GM12878 (cell line): ENCODE data around the gene INHA. TPM values are rescaled to one million over a fixed set of nuclear protein-coding genes. Genes with fewer than 3 reads are reported as not detected.

Experiments used
- ATAC-seq: fragments of 200-7000 bp; cut with Tn5 transposase; 3 replicates; pipeline ENCODE4 v1.9.1; 2020; ENCODE audit warnings: mild to moderate bottlenecking, moderate library complexity
- BruUV-seq: library from RNA; stranded (reverse); fragments of 400-500 nt; replicated peaks from 2 replicates; lab custom pipeline; 2021; lab: Mats Ljungman, UMichigan
- CTCF ChIA-PET: fragments of 300-600 bp; sonication (Branson Sonifier 250); formaldehyde crosslinking; extraction: SDS; loops from one replicate; lab custom pipeline; 2021; ENCODE audit warnings: inconsistent platforms; lab: Yijun Ruan, JAX
- POLR2A ChIA-PET: fragments of 350-600 bp; formaldehyde crosslinking; extraction: SDS; loops from one replicate; lab custom pipeline; 2021; ENCODE audit warnings: inconsistent platforms; lab: Charles Lee
- RAD21 ChIA-PET: fragments of 300-600 bp; sonication (Branson Sonifier 250); formaldehyde crosslinking; loops from one replicate; lab custom pipeline; 2023; ENCODE audit warnings: antibody characterized with exemption; ENCODE audit not compliant: unreplicated experiment; lab: Charles Lee
- SMC1A ChIA-PET: fragments of 300-600 bp; sonication (Branson Sonifier 250); formaldehyde crosslinking; loops from one replicate; lab custom pipeline; 2023; ENCODE audit not compliant: unreplicated experiment, uncharacterized antibody; lab: Charles Lee
- DNase-seq: peaks from one replicate; pipeline ENCODE4 v3.0.0-alpha.2; 2011; ENCODE audit warnings: low read depth, low spot score
- FAIRE-seq: peaks from 3 replicates; lab custom pipeline; 2011; peaks lifted over from hg19 to GRCh38; lab: Jason Lieb, UNC
- H2AFZ ChIP-seq: 2 replicates; pipeline ENCODE4 v1.6.0; 2011; ENCODE audit warnings: low read depth, low read length, control low read depth; ENCODE audit not compliant: control insufficient read depth
- H3K27ac ChIP-seq: 2 replicates; pipeline ENCODE4 v1.5.1; 2011; ENCODE audit warnings: control low read depth; ENCODE audit not compliant: control insufficient read depth, insufficient read depth
- H3K27me3 ChIP-seq, 2 experiments: replicated peaks in 1 of 2; 2 replicates each; pipeline versions ENCODE4 v1.6.0 to v1.6.1; 2011; ENCODE audit warnings: low read length in 1 of 2; ENCODE audit not compliant: control insufficient read depth in 2 of 2, insufficient read depth in 2 of 2
- H3K36me3 ChIP-seq, 2 experiments: 2 replicates each; pipeline ENCODE4 v1.5.1; 2011; ENCODE audit warnings: low read length in 1 of 2; ENCODE audit not compliant: control insufficient read depth in 2 of 2, insufficient read depth in 2 of 2
- H3K4me1 ChIP-seq: 2 replicates; pipeline ENCODE4 v1.6.1; 2011; ENCODE audit warnings: mild to moderate bottlenecking, low read length, moderate library complexity, mixed read lengths; ENCODE audit not compliant: control insufficient read depth, insufficient read depth
- H3K4me2 ChIP-seq: 2 replicates; pipeline ENCODE4 v1.6.0; 2011; ENCODE audit warnings: control low read depth; ENCODE audit not compliant: control insufficient read depth, insufficient read depth
- H3K4me3 ChIP-seq: fragments of 200-600 bp; sonication (generic); 2 replicates; pipeline ENCODE4 v1.5.1; 2016
- H3K79me2 ChIP-seq: 2 replicates; pipeline ENCODE4 v1.6.0; 2011; ENCODE audit warnings: low read length; ENCODE audit not compliant: control insufficient read depth, insufficient read depth
- H3K9ac ChIP-seq: 2 replicates; pipeline ENCODE4 v1.8.0; 2011; ENCODE audit warnings: low read length, control low read depth, mixed read lengths; ENCODE audit not compliant: control insufficient read depth, insufficient read depth
- H3K9me3 ChIP-seq: replicated peaks from 3 replicates; pipeline ENCODE4 v1.5.1; 2011; ENCODE audit warnings: mild to moderate bottlenecking, low read length; ENCODE audit not compliant: control insufficient read depth, insufficient read depth
- H4K20me1 ChIP-seq: 2 replicates; pipeline ENCODE4 v1.6.0; 2011; ENCODE audit not compliant: control insufficient read depth, insufficient read depth
- ASH2L ChIP-seq: fragments of 300-600, 200-600 bp; sonication (generic); IDR thresholded peaks from 2 replicates; pipeline ENCODE4 v1.6.1; 2017; ENCODE audit warnings: low read depth, mild to moderate bottlenecking, borderline replicate concordance
- BMI1 ChIP-seq: fragments of 450-650 bp; IDR thresholded peaks from 2 replicates; pipeline ENCODE4 v1.6.1; 2016; ENCODE audit warnings: mild to moderate bottlenecking, moderate library complexity, borderline replicate concordance
- CBX3 ChIP-seq: fragments of 200-600 bp; sonication (generic); IDR thresholded peaks from 2 replicates; pipeline ENCODE4 v1.6.1; 2016; ENCODE audit warnings: low read depth, borderline replicate concordance
- CBX5 ChIP-seq: sonication (generic); IDR thresholded peaks from 2 replicates; pipeline ENCODE4 v1.6.1; 2016; ENCODE audit warnings: low read depth, moderate library complexity, mild to moderate bottlenecking, inconsistent platforms
- HCFC1 ChIP-seq: fragments of 150-350 bp; IDR thresholded peaks from 2 replicates; pipeline ENCODE4 v1.6.1; 2014; ENCODE audit warnings: low read length
- HDAC6 ChIP-seq: fragments of 200-600 bp; sonication (generic); IDR thresholded peaks from one replicate; pipeline ENCODE4 v1.8.0; 2017; ENCODE audit warnings: antibody characterized with exemption; ENCODE audit not compliant: unreplicated experiment
- NFYA ChIP-seq: IDR thresholded peaks from 2 replicates; pipeline ENCODE4 v1.6.1; 2011; ENCODE audit warnings: low read depth, mild to moderate bottlenecking, low read length, improper control_type of control experiment, borderline replicate concordance
- NFYB ChIP-seq: IDR thresholded peaks from 2 replicates; pipeline ENCODE4 v1.6.1; 2011; ENCODE audit warnings: low read depth, mild to moderate bottlenecking, low read length, improper control_type of control experiment, moderate library complexity; ENCODE audit not compliant: insufficient read depth
- NRF1 ChIP-seq: conservative IDR thresholded peaks from 2 replicates; pipeline ENCODE4 v1.6.1; 2011; ENCODE audit warnings: mild to moderate bottlenecking, low read depth, low read length, improper control_type of control experiment
- PRDM15 ChIP-seq: fragments of 450-650 bp; formaldehyde crosslinking; IDR thresholded peaks from 2 replicates; pipeline ENCODE4 v1.4.0; 2020; ENCODE audit warnings: mild to moderate bottlenecking, moderate library complexity
- RAD51 ChIP-seq: fragments of 450-650 bp; IDR thresholded peaks from 2 replicates; pipeline ENCODE4 v1.6.1; 2016; ENCODE audit warnings: moderate library complexity, mild to moderate bottlenecking, inconsistent platforms
- SMAD1 ChIP-seq: fragments of 450-650 bp; IDR thresholded peaks from 2 replicates; pipeline ENCODE4 v1.6.1; 2018; ENCODE audit warnings: mild to moderate bottlenecking, low read depth; ENCODE audit not compliant: partially characterized antibody
- TCF7 ChIP-seq: IDR thresholded peaks from 2 replicates; pipeline ENCODE4 v1.6.1; 2014; ENCODE audit warnings: antibody characterized with exemption, borderline replicate concordance
- ZNF592 ChIP-seq: fragments of 450-650 bp; IDR thresholded peaks from 2 replicates; pipeline ENCODE4 v1.6.1; 2017; ENCODE audit warnings: mild to moderate bottlenecking, moderate library complexity
- WGBS: methylation state at CpG from one replicate; pipeline ENCODE4 v1.1.6; 2016; ENCODE audit warnings: low lambda C conversion rate; ENCODE audit not compliant: insufficient replicate concordance, insufficient coverage; ENCODE audit errors: missing lambda C conversion rate; 5-methylcytosine and 5-hydroxymethylcytosine counted together
- in situ Hi-C: fragments of 300-500 bp; cut with MboI; formaldehyde crosslinking; loops from 9 replicates; pipeline ENCODE4 v1.14.3; 2018; ENCODE audit warnings: mixed read lengths
- intact Hi-C: fragments of 100-400 bp; cut with micrococcal nuclease; formaldehyde crosslinking; loops from one replicate; pipeline ENCODE4 v1.14.2; 2022; ENCODE audit not compliant: unreplicated experiment
- polyA plus RNA-seq, 11 experiments: library from polyadenylated mRNA; depleted of rRNA in 4 of 11; unstranded in 6 of 11; stranded (reverse) in 5 of 11; fragments of >200 nt; fragmentation: Nextera tagmentation in 4 of 11; fragmentation: Illumina TruSeq in 1 of 11; extraction: Ambion mirVana in 4 of 11; extraction: Trizol in 1 of 11; gene quantifications; 1 replicate in 1 of 11; 2 replicates in 10 of 11; pipeline versions ENCODE4 v1.2.1 to v1.2.3, GENCODE V29; 2011 to 2016; ENCODE audit warnings: inconsistent platforms in 2 of 11, missing spikeins in 2 of 11, low read depth in 1 of 11
- total RNA-seq, 4 experiments: library from RNA; depleted of rRNA in 3 of 4; stranded (reverse); fragments of >200 nt in 3 of 4; fragmentation: Illumina TruSeq in 1 of 4; extraction: Trizol in 1 of 4; gene quantifications; 2 replicates each; pipeline versions ENCODE4 v1.2.1 to v1.2.3, GENCODE V29; 2013 to 2021

INHA gene
- total and polyA plus RNA-seq, 10 of the 15 experiments (the other 5 are each of a cell fraction or from before 2014, with no cell fraction given) = not detected

GRCh38 chr2:219543596-219544358 is 28.3 kb upstream of the INHA start, which contains the start of the genes CHPF and TMEM198 (continued):
- TF ChIP-seq PRDM15 = no peak

GRCh38 chr2:219544567-219544966 is 27.5 kb upstream of the INHA start:
- no peak overlapping the region for H3K9ac ChIP-seq
- peaks cover 0 to 7% of the 10 kb centered on the region in 2 experiments; a peak in 2 of 4 replicates for H3K27me3 ChIP-seq
- H3K4me2 ChIP-seq = peak overlapping the region; percentile 81
- ChIA-PET SMC1A (no interaction called here), POLR2A (no interaction called here), RAD21 (interaction anchor here (1.2 to 1.9 kb wide), 2 partner anchors 97 to 140 kb away, joined by 3 to 5 read pairs; no protein-coding TSS in a partner anchor), CTCF (interaction anchor here (0.9 to 1.8 kb wide), 3 partner anchors 49 to 102 kb away, joined by 3 to 5 read pairs (median 3); a partner anchor contains a TSS)
- no peaks in the 10 kb centered on the region for H3K79me2 ChIP-seq
- FAIRE-seq (no peak), ATAC-seq (no peak), DNase-seq (no peak)
- peaks cover 3% of the 10 kb centered on the region; the same call in 1 of the 2 replicates for H3K4me1 ChIP-seq
- intact Hi-C loops = no loop called here
- H3K27ac ChIP-seq = no peak overlapping the region
- WGBS = 52% methylated on average over 9 of the region's 9 CpGs
- BruUV-seq = no TSS peak
- no peaks in the 10 kb centered on the region; a peak in 1 of 4 replicates for H3K36me3 ChIP-seq
- H3K4me3 ChIP-seq = no peak overlapping the region
- H2AFZ ChIP-seq = no peak overlapping the region
- H3K9me3 ChIP-seq = no peaks in the 10 kb centered on the region
- no peaks in the 10 kb centered on the region; the same call in 1 of the 2 replicates for H4K20me1 ChIP-seq
- in situ Hi-C loops = loop anchor here (5.0 kb wide), 1 partner anchor 143 kb away; no protein-coding TSS in a partner anchor
- no peak for TF ChIP-seq NRF1
- TF ChIP-seq TCF7 = no peak
- TF ChIP-seq HCFC1 = no peak
- no peak for TF ChIP-seq RAD51
- no peak for TF ChIP-seq CBX3
- no peak for TF ChIP-seq SMAD1
- TF ChIP-seq ZNF592 = no peak
- no peak for TF ChIP-seq NFYB
- no peak for TF ChIP-seq HDAC6
- TF ChIP-seq NFYA = no peak
- TF ChIP-seq ASH2L = no peak
- TF ChIP-seq BMI1 = no peak
- no peak for TF ChIP-seq CBX5
